Lower lobe of right lung (tissue), 2 donors: ENCODE data around the gene RYK. TPM values are rescaled to one million over a fixed set of nuclear protein-coding genes. Genes with fewer than 3 reads are reported as not detected.
A peak's percentile ranks its signal among the peaks of the same experiment; 100 is the strongest.

ENCODE experiments used
- ATAC-seq, 2 donors: fragments of 200-7000 bp; cut with Tn5 transposase; one replicate each; pipeline ENCODE4 v1.9.1; 2020 to 2022; ENCODE audit warnings: mild to moderate bottlenecking in 2 of 2, moderate library complexity in 2 of 2
- DNase-seq: peaks from one replicate; pipeline ENCODE4 v3.0.0-alpha.2; 2020
- H3K27ac ChIP-seq: fragments of 200-600 bp; one replicate; pipeline ENCODE4 v1.8.0; 2022
- H3K27me3 ChIP-seq: fragments of 200-600 bp; one replicate; pipeline ENCODE4 v1.8.0; 2022; ENCODE audit warnings: low read depth
- H3K36me3 ChIP-seq: fragments of 200-600 bp; one replicate; pipeline ENCODE4 v1.8.0; 2022; ENCODE audit warnings: mild to moderate bottlenecking
- H3K4me1 ChIP-seq: fragments of 200-600 bp; one replicate; pipeline ENCODE4 v1.8.0; 2022
- H3K4me3 ChIP-seq: fragments of 200-600 bp; one replicate; pipeline ENCODE4 v1.8.0; 2022; ENCODE audit warnings: mild to moderate bottlenecking
- H3K9me3 ChIP-seq: fragments of 200-600 bp; one replicate; pipeline ENCODE4 v1.8.0; 2022
- CTCF ChIP-seq: fragments of 200-600 bp; IDR thresholded peaks from one replicate; pipeline ENCODE4 v1.8.0; 2022; ENCODE audit warnings: antibody characterized with exemption, mild to moderate bottlenecking
- intact Hi-C: fragments of 100-400 bp; cut with DNase I; formaldehyde crosslinking; loops from one replicate; pipeline ENCODE4 v1.11.0; 2022
- total RNA-seq: library from RNA; stranded (reverse); fragmentation: NEBNext Ultra II Directional; extraction: Animal tissue kit (Norgen Biotek cat#: 25700); gene quantifications from one replicate; pipeline ENCODE4 v1.2.1, GENCODE V29; 2021
- donor health status: DM: no; HTN: yes; CAD: no; lungs with severe emphysema.

The RYK gene
- total RNA-seq, 1 donor from 2014 or later: 46.3 TPM

GRCh38 chr3:134199240-134199639 lies 51.4 kb downstream of the RYK start:
- ATAC-seq (no peak), DNase-seq (no peak)
- H3K4me3 ChIP-seq: no peak overlapping the region
- H3K27ac ChIP-seq: no peak overlapping the region
- no peaks in the 10 kb centered on the region for H3K4me1 ChIP-seq
- TF ChIP-seq CTCF: no peak
- intact Hi-C loops: no loop called here
- no peaks in the 10 kb centered on the region for H3K27me3 ChIP-seq
- H3K9me3 ChIP-seq: no peaks in the 10 kb centered on the region
- H3K36me3 ChIP-seq: peaks cover 58% of the 10 kb centered on the region

GRCh38 chr3:134198414-134198813 lies 52.2 kb downstream of the RYK start:
- Histone ChIP-seq H3K4me3 (no peak overlapping the region), H3K36me3 (peaks cover 60% of the 10 kb centered on the region), H3K27ac (no peak overlapping the region), H3K27me3 (no peaks in the 10 kb centered on the region), H3K4me1 (no peaks in the 10 kb centered on the region), H3K9me3 (no peaks in the 10 kb centered on the region)
- ATAC-seq: no peak
- TF ChIP-seq CTCF: no peak
- intact Hi-C loops: no loop called here
- no peak for DNase-seq

GRCh38 chr3:134197681-134198261 lies 52.9 kb downstream of the RYK start:
- TF ChIP-seq CTCF: peak; percentile 74
- Histone ChIP-seq H3K27me3 (no peaks in the 10 kb centered on the region), H3K27ac (no peak overlapping the region), H3K9me3 (no peaks in the 10 kb centered on the region), H3K4me1 (no peaks in the 10 kb centered on the region), H3K36me3 (peaks cover 59% of the 10 kb centered on the region), H3K4me3 (no peak overlapping the region)
- ATAC-seq (peak; percentile 72 to 82), DNase-seq (no peak)
- intact Hi-C loops: no loop called here

GRCh38 chr3:134194247-134194646 lies 56.4 kb downstream of the RYK start:
- ATAC-seq: no peak
- Histone ChIP-seq H3K4me3 (no peak overlapping the region), H3K9me3 (no peaks in the 10 kb centered on the region), H3K36me3 (peaks cover 37% of the 10 kb centered on the region), H3K4me1 (no peaks in the 10 kb centered on the region), H3K27ac (no peak overlapping the region), H3K27me3 (no peaks in the 10 kb centered on the region)
- no peak for TF ChIP-seq CTCF
- intact Hi-C loops: no loop called here
- DNase-seq: no peak

- intact Hi-C loops: no loop called here
- no peak overlapping the region for H3K27ac ChIP-seq
- no peak overlapping the region for H3K4me3 ChIP-seq
- H3K36me3 ChIP-seq: peaks cover 57% of the 10 kb centered on the region
- ATAC-seq (no peak), DNase-seq (no peak)
- H3K9me3 ChIP-seq: no peaks in the 10 kb centered on the region
- no peaks in the 10 kb centered on the region for H3K4me1 ChIP-seq
- H3K27me3 ChIP-seq: no peaks in the 10 kb centered on the region
- TF ChIP-seq CTCF: no peak
Observed at GRCh38 chr3:134190250-134190649, 60.4 kb downstream of the RYK start.
